ENCODE data around the gene EIF4EBP2. TPM values are rescaled to one million over a fixed set of nuclear protein-coding genes. Genes with fewer than 3 reads are reported as not detected.

EIF4EBP2 gene
- total RNA-seq, 1 experiment from 2014 or later = 112 TPM

DNA sequence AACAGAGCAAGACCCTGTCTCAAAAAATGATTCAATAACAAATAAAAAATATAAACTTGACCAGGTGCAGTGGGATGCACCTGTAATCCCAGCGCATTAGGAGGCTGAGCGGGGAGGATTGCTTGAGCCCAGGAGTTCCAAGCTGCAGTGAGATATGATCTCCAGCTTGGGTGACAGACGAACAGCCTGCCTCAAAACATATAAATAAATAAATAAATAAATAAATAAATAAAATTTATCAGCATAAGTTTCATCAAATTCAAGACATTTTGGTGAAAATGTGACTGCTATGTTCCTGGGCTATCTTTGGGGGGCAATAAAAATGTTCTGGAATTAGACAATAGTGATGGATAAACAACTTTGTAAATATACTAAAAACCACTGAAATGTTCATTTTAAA, 4.8 kb upstream of the EIF4EBP2 start:
- ATAC-seq (no peak), DNase-seq (ENCODE audit: low spot score) (no peak)
- CTCF ChIA-PET = interaction anchor here (1.2 kb wide), 1 partner anchor 35 kb away, joined by 4 read pairs; no protein-coding TSS in a partner anchor
- TF ChIP-seq SMAD3 (CRISPR knock-in tag; IDR thresholded peaks at IDR 0.05; ENCODE audit: borderline replicate concordance) (no peak), FOXK1 (CRISPR knock-in tag; IDR thresholded peaks at IDR 0.05) (no peak), ZNF396 (CRISPR knock-in tag; IDR thresholded peaks at IDR 0.05; ENCODE audit: borderline replicate concordance) (no peak), OVOL2 (CRISPR knock-in tag; IDR thresholded peaks at IDR 0.05; ENCODE audit: borderline replicate concordance) (no peak), CREM (CRISPR knock-in tag; IDR thresholded peaks at IDR 0.05) (no peak), MXD4 (CRISPR knock-in tag; IDR thresholded peaks at IDR 0.05; ENCODE audit: borderline replicate concordance) (no peak), TEAD4 (CRISPR knock-in tag; IDR thresholded peaks at IDR 0.05) (no peak), FOXJ3 (CRISPR knock-in tag; IDR thresholded peaks at IDR 0.05; ENCODE audit: borderline replicate concordance) (no peak), ZNF317 (CRISPR knock-in tag; IDR thresholded peaks at IDR 0.05; ENCODE audit: borderline replicate concordance, low read depth) (no peak)
- TF ChIP-seq, protein P1, sequence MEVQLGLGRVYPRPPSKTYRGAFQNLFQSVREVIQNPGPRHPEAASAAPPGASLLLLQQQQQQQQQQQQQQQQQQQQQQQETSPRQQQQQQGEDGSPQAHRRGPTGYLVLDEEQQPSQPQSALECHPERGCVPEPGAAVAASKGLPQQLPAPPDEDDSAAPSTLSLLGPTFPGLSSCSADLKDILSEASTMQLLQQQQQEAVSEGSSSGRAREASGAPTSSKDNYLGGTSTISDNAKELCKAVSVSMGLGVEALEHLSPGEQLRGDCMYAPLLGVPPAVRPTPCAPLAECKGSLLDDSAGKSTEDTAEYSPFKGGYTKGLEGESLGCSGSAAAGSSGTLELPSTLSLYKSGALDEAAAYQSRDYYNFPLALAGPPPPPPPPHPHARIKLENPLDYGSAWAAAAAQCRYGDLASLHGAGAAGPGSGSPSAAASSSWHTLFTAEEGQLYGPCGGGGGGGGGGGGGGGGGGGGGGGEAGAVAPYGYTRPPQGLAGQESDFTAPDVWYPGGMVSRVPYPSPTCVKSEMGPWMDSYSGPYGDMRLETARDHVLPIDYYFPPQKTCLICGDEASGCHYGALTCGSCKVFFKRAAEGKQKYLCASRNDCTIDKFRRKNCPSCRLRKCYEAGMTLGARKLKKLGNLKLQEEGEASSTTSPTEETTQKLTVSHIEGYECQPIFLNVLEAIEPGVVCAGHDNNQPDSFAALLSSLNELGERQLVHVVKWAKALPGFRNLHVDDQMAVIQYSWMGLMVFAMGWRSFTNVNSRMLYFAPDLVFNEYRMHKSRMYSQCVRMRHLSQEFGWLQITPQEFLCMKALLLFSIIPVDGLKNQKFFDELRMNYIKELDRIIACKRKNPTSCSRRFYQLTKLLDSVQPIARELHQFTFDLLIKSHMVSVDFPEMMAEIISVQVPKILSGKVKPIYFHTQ (CRISPR knock-in tag; IDR thresholded peaks at IDR 0.05) = no peak
- TF ChIP-seq, protein P2, sequence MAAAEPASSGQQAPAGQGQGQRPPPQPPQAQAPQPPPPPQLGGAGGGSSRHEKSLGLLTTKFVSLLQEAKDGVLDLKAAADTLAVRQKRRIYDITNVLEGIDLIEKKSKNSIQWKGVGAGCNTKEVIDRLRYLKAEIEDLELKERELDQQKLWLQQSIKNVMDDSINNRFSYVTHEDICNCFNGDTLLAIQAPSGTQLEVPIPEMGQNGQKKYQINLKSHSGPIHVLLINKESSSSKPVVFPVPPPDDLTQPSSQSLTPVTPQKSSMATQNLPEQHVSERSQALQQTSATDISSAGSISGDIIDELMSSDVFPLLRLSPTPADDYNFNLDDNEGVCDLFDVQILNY (CRISPR knock-in tag; IDR thresholded peaks at IDR 0.05) = no peak
- TF ChIP-seq, protein P3, sequence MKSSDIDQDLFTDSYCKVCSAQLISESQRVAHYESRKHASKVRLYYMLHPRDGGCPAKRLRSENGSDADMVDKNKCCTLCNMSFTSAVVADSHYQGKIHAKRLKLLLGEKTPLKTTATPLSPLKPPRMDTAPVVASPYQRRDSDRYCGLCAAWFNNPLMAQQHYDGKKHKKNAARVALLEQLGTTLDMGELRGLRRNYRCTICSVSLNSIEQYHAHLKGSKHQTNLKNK (CRISPR knock-in tag; IDR thresholded peaks at IDR 0.05) = no peak
- TF ChIP-seq, protein P4, sequence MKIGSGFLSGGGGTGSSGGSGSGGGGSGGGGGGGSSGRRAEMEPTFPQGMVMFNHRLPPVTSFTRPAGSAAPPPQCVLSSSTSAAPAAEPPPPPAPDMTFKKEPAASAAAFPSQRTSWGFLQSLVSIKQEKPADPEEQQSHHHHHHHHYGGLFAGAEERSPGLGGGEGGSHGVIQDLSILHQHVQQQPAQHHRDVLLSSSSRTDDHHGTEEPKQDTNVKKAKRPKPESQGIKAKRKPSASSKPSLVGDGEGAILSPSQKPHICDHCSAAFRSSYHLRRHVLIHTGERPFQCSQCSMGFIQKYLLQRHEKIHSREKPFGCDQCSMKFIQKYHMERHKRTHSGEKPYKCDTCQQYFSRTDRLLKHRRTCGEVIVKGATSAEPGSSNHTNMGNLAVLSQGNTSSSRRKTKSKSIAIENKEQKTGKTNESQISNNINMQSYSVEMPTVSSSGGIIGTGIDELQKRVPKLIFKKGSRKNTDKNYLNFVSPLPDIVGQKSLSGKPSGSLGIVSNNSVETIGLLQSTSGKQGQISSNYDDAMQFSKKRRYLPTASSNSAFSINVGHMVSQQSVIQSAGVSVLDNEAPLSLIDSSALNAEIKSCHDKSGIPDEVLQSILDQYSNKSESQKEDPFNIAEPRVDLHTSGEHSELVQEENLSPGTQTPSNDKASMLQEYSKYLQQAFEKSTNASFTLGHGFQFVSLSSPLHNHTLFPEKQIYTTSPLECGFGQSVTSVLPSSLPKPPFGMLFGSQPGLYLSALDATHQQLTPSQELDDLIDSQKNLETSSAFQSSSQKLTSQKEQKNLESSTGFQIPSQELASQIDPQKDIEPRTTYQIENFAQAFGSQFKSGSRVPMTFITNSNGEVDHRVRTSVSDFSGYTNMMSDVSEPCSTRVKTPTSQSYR (CRISPR knock-in tag; IDR thresholded peaks at IDR 0.05) = no peak
- peaks cover 7% of the 10 kb centered on the region for H3K4me1 Mint-ChIP-seq
- POLR2A ChIA-PET = no interaction called here
- no peaks in the 10 kb centered on the region for H3K36me3 Mint-ChIP-seq
- no peaks in the 10 kb centered on the region; the same call in 1 of the 2 replicates for H3K27me3 Mint-ChIP-seq (ENCODE audit: low read depth)
- no peak overlapping the region for H3K27ac Mint-ChIP-seq
- H3K9me3 Mint-ChIP-seq = no peaks in the 10 kb centered on the region
- H3K4me3 Mint-ChIP-seq = no peak overlapping the region

DNA sequence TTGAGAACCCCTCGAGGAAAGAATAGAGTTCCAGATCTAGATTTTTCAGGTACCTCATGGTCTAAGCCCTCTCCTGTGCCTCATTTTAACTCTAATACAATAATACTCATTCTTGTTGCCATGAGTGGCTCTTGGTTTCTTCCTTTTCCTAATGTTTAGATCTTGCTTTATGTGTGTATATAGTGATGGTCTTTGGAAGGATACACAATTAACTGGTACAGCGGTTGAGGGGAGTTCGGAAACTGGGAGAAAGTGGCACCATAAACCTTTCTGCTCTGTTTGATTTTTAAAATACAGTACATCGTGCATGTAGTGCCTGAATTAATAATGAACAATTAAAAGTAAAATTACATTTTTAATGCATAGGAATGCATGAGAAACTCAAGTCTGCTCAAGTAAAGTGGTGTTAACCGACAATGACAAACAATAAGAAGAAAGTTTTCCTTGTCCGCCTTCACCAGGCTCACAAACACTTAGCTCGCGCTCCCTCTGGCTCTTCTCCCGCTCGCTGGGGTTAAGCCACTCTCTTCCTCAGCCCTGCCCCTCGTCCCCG, 386 bp upstream of the EIF4EBP2 start:
- DNase-seq (ENCODE audit: low spot score) (no peak), ATAC-seq (peak; percentile 96)
- POLR2A ChIA-PET = interaction anchor here (0.6 to 1.0 kb wide), 7 partner anchors 16 to 245 kb away, joined by 3 to 5 read pairs (median 3); no protein-coding TSS in a partner anchor
- Mint-ChIP-seq H3K27me3 (ENCODE audit: low read depth) (no peaks in the 10 kb centered on the region), H3K4me3 (peak overlapping the region; percentile 90), H3K9me3 (peaks cover 7% of the 10 kb centered on the region), H3K27ac (no peak overlapping the region; the same call in 1 of the 2 replicates), H3K4me1 (peaks cover 30% of the 10 kb centered on the region), H3K36me3 (peaks cover 23% of the 10 kb centered on the region)
- CTCF ChIA-PET = interaction anchor here (0.6 to 3.9 kb wide), 14 partner anchors 10 to 1916 kb away, joined by 3 to 36 read pairs (median 6); no protein-coding TSS in a partner anchor
- TF ChIP-seq ATF1 (CRISPR knock-in tag; IDR thresholded peaks at IDR 0.05) = no peak
- no peak for TF ChIP-seq GRHL2 (CRISPR knock-in tag; IDR thresholded peaks at IDR 0.05; ENCODE audit: insufficient replicate concordance, severe bottlenecking)
- TF ChIP-seq ZNF317 (CRISPR knock-in tag; IDR thresholded peaks at IDR 0.05; ENCODE audit: borderline replicate concordance, low read depth) = no peak
- TF ChIP-seq ZNF219 (CRISPR knock-in tag; IDR thresholded peaks at IDR 0.05; ENCODE audit: borderline replicate concordance) = no peak
- TF ChIP-seq ZNF671 (CRISPR knock-in tag; IDR thresholded peaks at IDR 0.05) = no peak
- TF ChIP-seq NR3C1 (CRISPR knock-in tag; conservative IDR thresholded peaks at IDR 0.05; ENCODE audit: low read depth) = no peak
- TF ChIP-seq, protein P5, sequence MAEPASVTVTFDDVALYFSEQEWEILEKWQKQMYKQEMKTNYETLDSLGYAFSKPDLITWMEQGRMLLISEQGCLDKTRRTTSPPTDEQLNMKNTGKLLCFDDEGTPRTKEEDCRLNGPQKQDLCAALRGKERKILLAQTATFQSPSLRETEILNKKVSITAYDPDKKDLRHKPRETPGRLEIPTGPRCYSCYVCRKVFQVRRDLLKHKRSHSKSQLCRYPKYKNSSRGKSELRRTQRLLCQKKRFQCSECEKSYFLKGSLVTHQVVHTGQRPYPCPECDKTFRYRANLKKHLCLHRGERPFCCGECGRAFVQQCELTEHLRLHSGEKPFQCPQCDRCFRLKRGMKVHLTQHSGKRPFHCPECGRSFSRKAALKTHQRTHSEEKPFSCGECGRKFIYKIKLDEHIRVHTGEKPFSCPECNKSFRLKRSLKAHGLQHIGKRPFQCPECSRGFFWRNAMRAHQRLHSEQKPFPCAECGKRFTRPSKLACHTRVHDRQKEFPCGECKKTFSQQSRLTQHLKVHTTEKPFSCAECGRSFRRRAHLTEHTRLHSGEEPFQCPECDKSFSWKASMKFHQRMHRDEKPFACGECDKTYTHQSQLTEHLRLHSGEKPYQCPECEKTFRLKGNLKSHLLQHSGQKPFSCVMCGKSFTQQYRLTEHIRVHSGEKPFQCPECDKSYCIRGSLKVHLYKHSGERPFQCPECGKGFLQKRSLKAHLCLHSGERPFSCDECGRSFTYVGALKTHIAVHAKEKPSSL (CRISPR knock-in tag; conservative IDR thresholded peaks at IDR 0.05) = no peak
- no peak for TF ChIP-seq KAT7 (CRISPR knock-in tag; IDR thresholded peaks at IDR 0.05; ENCODE audit: borderline replicate concordance)
- no peak for TF ChIP-seq ZNF138 (CRISPR knock-in tag; conservative IDR thresholded peaks at IDR 0.05)
- TF ChIP-seq, protein P6, sequence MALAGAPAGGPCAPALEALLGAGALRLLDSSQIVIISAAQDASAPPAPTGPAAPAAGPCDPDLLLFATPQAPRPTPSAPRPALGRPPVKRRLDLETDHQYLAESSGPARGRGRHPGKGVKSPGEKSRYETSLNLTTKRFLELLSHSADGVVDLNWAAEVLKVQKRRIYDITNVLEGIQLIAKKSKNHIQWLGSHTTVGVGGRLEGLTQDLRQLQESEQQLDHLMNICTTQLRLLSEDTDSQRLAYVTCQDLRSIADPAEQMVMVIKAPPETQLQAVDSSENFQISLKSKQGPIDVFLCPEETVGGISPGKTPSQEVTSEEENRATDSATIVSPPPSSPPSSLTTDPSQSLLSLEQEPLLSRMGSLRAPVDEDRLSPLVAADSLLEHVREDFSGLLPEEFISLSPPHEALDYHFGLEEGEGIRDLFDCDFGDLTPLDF (CRISPR knock-in tag; IDR thresholded peaks at IDR 0.05) = no peak
- TF ChIP-seq, protein P7, sequence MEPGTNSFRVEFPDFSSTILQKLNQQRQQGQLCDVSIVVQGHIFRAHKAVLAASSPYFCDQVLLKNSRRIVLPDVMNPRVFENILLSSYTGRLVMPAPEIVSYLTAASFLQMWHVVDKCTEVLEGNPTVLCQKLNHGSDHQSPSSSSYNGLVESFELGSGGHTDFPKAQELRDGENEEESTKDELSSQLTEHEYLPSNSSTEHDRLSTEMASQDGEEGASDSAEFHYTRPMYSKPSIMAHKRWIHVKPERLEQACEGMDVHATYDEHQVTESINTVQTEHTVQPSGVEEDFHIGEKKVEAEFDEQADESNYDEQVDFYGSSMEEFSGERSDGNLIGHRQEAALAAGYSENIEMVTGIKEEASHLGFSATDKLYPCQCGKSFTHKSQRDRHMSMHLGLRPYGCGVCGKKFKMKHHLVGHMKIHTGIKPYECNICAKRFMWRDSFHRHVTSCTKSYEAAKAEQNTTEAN (CRISPR knock-in tag; IDR thresholded peaks at IDR 0.05) = no peak
